Activated CD4-positive, alpha-beta T cell treated with anti-CD3 and anti-CD28 coated beads, Interleukin-2, amount 10 ng/mL, durations not matched to agents 24 days and 14 days (primary cell): ENCODE results near the gene CERS6. TPM values are rescaled to one million over a fixed set of nuclear protein-coding genes. Genes with fewer than 3 reads are reported as not detected.

Experiments
- DNase-seq: peaks from one replicate; pipeline ENCODE4 v3.0.0; 2022
- H3K27ac Mint-ChIP-seq: one replicate; pipeline ENCODE4 v1.8.0; 2022; ENCODE audit warnings: mild to moderate bottlenecking, mixed read lengths
- H3K27me3 Mint-ChIP-seq: one replicate; pipeline ENCODE4 v1.8.0; 2022; ENCODE audit warnings: mixed read lengths
- H3K36me3 Mint-ChIP-seq: one replicate; pipeline ENCODE4 v1.8.0; 2022; ENCODE audit warnings: low read depth, mild to moderate bottlenecking, mixed read lengths
- H3K4me1 Mint-ChIP-seq: one replicate; pipeline ENCODE4 v1.8.0; 2021; ENCODE audit warnings: mixed read lengths
- H3K4me3 Mint-ChIP-seq: one replicate; pipeline ENCODE4 v1.8.0; 2022; ENCODE audit warnings: mild to moderate bottlenecking, moderate library complexity, mixed read lengths
- H3K9me3 Mint-ChIP-seq: one replicate; pipeline ENCODE4 v1.8.0; 2021; ENCODE audit warnings: mixed read lengths
- intact Hi-C: fragments of 100-400 bp; cut with micrococcal nuclease; formaldehyde crosslinking; loops from one replicate; pipeline ENCODE4 v1.15.1; 2023
- total RNA-seq: library from RNA; stranded (reverse); gene quantifications from 2 replicates; pipeline ENCODE4 v1.2.3, GENCODE V29; 2022

CERS6 gene
- total RNA-seq, 1 donor from 2014 or later, result 25.3 TPM

DNA sequence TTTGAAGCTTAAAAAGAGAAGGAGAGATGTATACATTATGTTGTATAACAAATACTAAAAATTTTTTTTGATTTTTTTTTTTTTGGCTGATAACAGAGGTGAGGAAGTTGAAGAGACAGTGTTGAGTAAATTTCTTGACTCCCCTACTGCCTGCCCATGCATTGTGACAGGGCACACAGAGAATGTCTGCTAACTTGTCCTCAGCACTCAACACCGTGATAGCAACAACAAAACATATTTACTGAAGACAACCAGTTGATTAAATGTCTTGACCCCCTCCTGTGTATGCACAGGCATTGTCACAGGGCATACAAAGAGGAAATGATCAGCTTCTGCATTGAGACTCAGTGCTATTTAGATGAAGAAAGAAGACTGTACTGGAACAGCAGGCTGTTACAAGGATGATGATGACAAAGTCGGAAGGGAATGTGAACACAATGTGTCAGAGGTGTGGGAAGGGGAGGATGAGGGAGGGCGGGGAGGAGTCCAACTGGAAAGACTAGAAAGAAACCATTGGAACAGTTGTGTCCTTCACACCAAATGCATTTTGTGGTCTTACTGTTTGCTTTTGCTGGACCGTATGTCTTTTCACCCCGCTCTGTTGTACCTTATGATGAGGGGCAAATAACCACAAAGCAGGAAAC lies 89.5 kb downstream of the CERS6 start:
- Mint-ChIP-seq H3K4me3 (no peak overlapping the region), H3K27me3 (no peaks in the 10 kb centered on the region)
- intact Hi-C loops, result no loop called here

DNA sequence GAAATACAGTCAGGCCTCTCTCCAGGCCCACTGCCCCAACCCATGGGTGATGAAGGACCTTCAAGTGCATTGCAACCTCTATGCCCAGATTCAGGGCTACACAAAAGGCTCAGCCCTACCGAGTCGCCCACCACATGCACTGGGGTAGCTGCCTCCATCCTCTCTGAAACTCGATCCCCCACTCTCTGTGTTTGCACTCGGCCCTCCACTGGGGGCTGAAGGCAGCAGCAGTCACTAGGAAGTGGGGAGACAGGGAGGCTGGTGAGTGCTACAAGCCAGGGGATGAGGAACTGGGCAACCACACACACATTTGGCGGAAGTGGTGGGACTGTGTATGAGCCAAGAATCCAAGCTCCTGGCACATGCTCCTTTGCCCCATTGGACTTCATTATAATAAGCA lies 94.6 kb downstream of the CERS6 start:
- peaks cover 20% of the 10 kb centered on the region for H3K36me3 Mint-ChIP-seq
- intact Hi-C loops, result no loop called here
- peaks cover 4% of the 10 kb centered on the region for H3K4me1 Mint-ChIP-seq
- no peak for DNase-seq
- H3K27me3 Mint-ChIP-seq, result no peaks in the 10 kb centered on the region
- no peak overlapping the region for H3K27ac Mint-ChIP-seq
- no peak overlapping the region for H3K4me3 Mint-ChIP-seq
- H3K9me3 Mint-ChIP-seq, result peaks cover under 1% of the 10 kb centered on the region

More for the DNA sequence above, 89.5 kb downstream of the CERS6 start:
- Mint-ChIP-seq H3K9me3 (peaks cover 18% of the 10 kb centered on the region), H3K4me1 (peaks cover 3% of the 10 kb centered on the region), H3K36me3 (peaks cover 32% of the 10 kb centered on the region), H3K27ac (no peak overlapping the region)
- no peak for DNase-seq

DNA sequence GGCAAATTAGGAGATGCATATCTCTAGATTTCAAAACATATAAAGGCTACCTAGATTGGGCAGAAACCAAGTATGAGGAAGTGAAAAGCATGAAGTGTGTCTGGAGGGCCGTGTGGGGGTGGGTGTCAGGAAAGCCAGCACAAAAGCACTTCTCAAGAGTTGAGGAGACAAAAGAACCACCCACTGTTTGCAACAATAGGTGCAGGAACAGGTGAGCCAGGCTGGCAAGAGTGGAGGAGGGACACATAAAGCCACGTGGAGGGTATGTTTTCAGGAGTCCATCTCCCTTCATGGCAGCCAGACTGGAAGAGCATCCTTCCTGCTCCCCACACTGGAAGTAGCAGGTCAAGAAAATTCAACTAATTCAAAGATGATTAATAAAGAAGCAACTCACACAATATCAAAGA lies 96.4 kb downstream of the CERS6 start:
- H3K4me3 Mint-ChIP-seq, result no peak overlapping the region
- H3K36me3 Mint-ChIP-seq, result peaks cover 18% of the 10 kb centered on the region
- peaks cover 4% of the 10 kb centered on the region for H3K4me1 Mint-ChIP-seq
- no peaks in the 10 kb centered on the region for H3K9me3 Mint-ChIP-seq
- no peak for DNase-seq
- intact Hi-C loops, result no loop called here
- H3K27me3 Mint-ChIP-seq, result no peaks in the 10 kb centered on the region
- H3K27ac Mint-ChIP-seq, result no peak overlapping the region

DNA sequence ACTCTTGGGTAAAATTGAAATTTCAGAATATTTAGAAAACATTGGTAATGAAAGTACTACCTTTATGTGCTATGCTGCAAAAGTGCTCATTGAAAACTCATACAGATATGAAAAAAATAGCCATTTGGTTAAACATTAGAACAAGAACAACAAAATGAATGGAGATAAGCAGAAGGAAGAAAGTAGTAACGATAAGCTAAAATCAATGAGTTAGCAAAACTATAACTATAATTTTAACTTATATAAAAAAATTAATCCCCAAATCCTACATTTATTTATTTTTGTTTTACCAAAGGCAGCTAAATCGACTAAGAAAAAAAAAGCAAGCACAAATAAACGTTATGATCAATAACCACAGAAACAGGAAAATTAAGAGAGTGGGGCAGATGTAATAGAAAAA lies 99.2 kb downstream of the CERS6 start:
- no peaks in the 10 kb centered on the region for H3K9me3 Mint-ChIP-seq
- H3K4me1 Mint-ChIP-seq, result peaks cover 6% of the 10 kb centered on the region
- no peak for DNase-seq
- no peak overlapping the region for H3K27ac Mint-ChIP-seq
- H3K27me3 Mint-ChIP-seq, result no peaks in the 10 kb centered on the region
- H3K4me3 Mint-ChIP-seq, result no peak overlapping the region
- intact Hi-C loops, result no loop called here
- peaks cover 17% of the 10 kb centered on the region for H3K36me3 Mint-ChIP-seq

DNA sequence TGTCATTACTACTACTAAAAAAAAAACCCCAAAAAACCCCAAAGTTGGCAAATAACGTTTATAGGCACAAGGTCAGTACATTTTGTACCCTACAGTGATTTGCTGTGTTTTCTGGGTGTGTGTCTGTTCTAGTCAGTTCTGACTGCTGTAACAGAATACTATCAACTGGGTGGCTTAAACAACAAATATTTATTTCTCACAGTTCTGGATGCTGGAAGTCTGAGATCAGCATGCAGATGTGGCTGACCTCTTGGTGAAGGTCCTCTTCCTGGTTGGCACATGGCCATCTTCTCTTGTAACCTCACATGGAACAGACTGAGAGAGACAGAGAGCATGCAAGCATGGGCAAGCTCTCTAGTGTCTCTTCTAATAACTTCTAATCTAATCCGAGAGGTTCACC lies 103.1 kb downstream of the CERS6 start:
- peaks cover 3% of the 10 kb centered on the region for H3K4me1 Mint-ChIP-seq
- peaks cover 33% of the 10 kb centered on the region for H3K36me3 Mint-ChIP-seq
- no peaks in the 10 kb centered on the region for H3K9me3 Mint-ChIP-seq
- DNase-seq, result no peak
- intact Hi-C loops, result no loop called here
- H3K4me3 Mint-ChIP-seq, result no peak overlapping the region
- no peak overlapping the region for H3K27ac Mint-ChIP-seq
- no peaks in the 10 kb centered on the region for H3K27me3 Mint-ChIP-seq

DNA sequence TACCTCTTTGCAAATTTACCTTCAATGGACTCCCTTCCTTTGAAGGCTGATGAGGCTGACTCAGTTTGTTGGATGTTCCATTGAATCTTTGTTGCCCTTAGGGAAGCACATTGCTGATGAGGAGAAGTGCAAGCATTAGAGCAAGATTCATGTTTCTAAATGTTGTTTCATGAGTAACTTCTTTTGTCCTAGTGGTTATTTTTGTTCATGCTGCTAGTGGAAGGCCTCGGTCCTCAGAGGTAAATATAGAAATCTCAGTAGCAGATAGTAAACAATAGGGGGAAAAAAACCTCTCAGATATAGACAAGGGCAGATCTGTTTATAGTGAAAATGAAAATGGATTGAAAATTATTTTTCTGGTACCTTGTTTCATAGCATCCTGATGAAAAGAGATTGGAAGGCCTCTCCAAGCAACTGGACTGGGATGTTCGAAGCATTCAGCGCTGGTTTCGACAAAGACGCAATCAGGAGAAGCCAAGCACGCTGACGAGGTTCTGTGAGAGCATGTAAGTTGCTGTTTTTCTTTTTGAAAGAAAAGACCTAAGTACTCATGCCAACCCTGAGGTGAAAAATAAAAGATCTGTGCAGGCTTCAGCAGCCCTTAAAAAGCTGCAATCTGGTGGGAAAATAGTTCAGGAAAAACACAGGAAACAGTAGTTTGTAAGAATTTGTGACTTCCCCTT lies 104.9 kb downstream of the CERS6 start:
- H3K4me1 Mint-ChIP-seq, result peaks cover 11% of the 10 kb centered on the region
- no peak overlapping the region for H3K4me3 Mint-ChIP-seq
- no peaks in the 10 kb centered on the region for H3K27me3 Mint-ChIP-seq
- intact Hi-C loops, result no loop called here
- no peak for DNase-seq
- no peak overlapping the region for H3K27ac Mint-ChIP-seq
- peaks cover 33% of the 10 kb centered on the region for H3K36me3 Mint-ChIP-seq
- H3K9me3 Mint-ChIP-seq, result no peaks in the 10 kb centered on the region

DNA sequence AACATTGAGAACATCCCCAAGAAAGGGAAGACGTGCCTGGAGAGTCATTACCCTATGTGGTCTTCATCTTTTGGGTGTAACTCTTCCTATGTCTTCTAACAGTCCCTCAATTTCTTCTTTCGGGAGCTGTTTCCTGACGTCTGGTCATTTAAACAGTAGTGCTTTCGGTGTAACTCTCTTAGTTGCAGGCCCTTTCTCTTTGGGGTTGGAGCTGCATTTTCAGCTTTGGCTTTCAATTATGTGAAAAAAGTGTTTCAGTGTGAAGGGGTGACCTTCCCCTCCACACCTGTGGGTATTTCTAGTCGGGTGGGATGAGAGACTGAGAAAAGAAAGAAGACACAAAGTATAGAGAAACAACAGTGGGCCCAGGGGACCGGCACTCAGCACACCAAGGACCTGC lies 105.9 kb downstream of the CERS6 start:
- Mint-ChIP-seq H3K9me3 (no peaks in the 10 kb centered on the region), H3K4me3 (no peak overlapping the region), H3K27ac (no peak overlapping the region), H3K4me1 (peaks cover 11% of the 10 kb centered on the region), H3K36me3 (peaks cover 36% of the 10 kb centered on the region), H3K27me3 (no peaks in the 10 kb centered on the region)
- intact Hi-C loops, result no loop called here
- no peak for DNase-seq

DNA sequence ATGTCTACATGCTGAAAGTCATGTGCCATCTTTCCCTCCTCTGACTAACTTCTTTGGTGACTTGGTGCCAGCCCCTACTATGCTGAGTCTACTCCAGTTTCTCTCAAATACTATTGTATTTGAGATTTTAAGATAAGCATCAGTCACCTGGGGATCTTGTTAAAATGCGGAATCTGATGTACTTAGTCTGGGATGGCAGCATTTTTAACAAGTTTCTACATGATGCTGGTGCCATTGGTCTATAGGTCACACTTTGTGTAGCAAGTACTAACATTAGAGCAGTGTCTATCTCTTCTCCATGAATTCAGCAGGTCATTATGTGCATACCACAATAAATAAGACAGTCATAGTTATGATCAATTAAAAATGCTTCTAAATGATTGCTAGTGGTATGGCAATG lies 106.9 kb downstream of the CERS6 start:
- H3K9me3 Mint-ChIP-seq, result no peaks in the 10 kb centered on the region
- intact Hi-C loops, result no loop called here
- no peaks in the 10 kb centered on the region for H3K27me3 Mint-ChIP-seq
- H3K27ac Mint-ChIP-seq, result no peak overlapping the region
- H3K4me3 Mint-ChIP-seq, result no peak overlapping the region
- no peak for DNase-seq
- peaks cover 36% of the 10 kb centered on the region for H3K36me3 Mint-ChIP-seq
- peaks cover 11% of the 10 kb centered on the region for H3K4me1 Mint-ChIP-seq

DNA sequence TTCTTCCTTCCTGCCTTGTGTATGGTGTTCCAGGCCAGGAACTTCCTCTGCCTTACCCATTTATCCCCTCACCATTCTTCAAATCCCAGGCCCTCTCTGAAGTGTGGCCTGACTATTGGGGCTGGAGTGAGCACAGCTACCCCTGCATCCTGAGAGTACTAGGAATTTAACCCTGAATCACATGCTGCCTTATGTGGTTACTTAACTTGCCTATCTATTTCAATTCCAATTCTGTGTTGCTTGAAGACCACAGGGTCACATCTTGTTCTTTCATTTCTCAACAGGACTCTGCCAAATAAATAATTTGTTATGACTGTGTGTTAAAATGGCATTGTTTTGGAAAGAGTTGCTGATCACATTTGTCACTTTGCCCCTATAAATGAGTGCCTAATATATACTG lies 108.6 kb downstream of the CERS6 start:
- intact Hi-C loops, result no loop called here
- H3K36me3 Mint-ChIP-seq, result peaks cover 33% of the 10 kb centered on the region
- H3K4me3 Mint-ChIP-seq, result no peak overlapping the region
- peaks cover 12% of the 10 kb centered on the region for H3K4me1 Mint-ChIP-seq
- H3K27me3 Mint-ChIP-seq, result no peaks in the 10 kb centered on the region
- H3K9me3 Mint-ChIP-seq, result no peaks in the 10 kb centered on the region
- H3K27ac Mint-ChIP-seq, result no peak overlapping the region
- no peak for DNase-seq

DNA sequence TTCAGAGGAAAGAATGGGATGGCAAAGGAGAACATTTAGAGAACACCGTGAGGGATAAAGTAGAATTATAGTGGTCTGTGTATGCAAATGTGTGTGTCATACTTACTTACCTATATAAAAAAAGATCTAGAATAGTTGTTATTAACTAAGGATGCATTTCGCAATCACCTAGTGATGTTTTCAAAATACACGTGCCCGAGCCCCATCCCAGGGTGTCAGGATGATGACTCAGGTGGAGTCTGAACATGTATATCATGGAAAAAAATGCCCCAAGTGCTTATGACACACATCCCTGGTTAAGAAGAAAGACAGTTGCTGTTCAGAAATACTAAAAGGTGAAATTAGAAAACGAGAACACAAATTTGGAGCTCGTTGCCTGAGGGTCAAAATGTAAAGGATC lies 109.0 kb downstream of the CERS6 start:
- no peaks in the 10 kb centered on the region for H3K27me3 Mint-ChIP-seq
- H3K36me3 Mint-ChIP-seq, result peaks cover 28% of the 10 kb centered on the region
- intact Hi-C loops, result no loop called here
- H3K9me3 Mint-ChIP-seq, result no peaks in the 10 kb centered on the region
- DNase-seq, result no peak
- peaks cover 12% of the 10 kb centered on the region for H3K4me1 Mint-ChIP-seq
- H3K4me3 Mint-ChIP-seq, result no peak overlapping the region
- H3K27ac Mint-ChIP-seq, result no peak overlapping the region

DNA sequence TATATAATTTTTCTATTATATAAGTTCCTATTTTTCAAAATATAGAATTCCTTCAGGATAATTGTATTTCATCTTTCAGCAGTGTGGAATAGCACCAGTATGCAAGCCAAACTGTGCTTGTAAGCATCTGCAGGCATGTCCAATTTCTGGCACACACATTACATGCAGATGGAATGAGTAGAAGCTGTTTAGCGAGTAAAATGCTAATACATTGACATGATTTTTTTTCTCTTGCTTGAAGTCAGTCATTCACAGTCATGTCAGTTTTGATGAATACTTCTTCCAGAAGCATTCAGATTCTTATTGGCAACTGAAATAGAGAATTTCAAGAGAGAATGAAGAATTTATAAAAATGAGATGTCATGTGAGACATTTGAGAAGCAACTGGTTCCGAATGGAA lies 109.4 kb downstream of the CERS6 start:
- H3K27me3 Mint-ChIP-seq, result no peaks in the 10 kb centered on the region
- no peak overlapping the region for H3K4me3 Mint-ChIP-seq
- H3K9me3 Mint-ChIP-seq, result no peaks in the 10 kb centered on the region
- peaks cover 12% of the 10 kb centered on the region for H3K4me1 Mint-ChIP-seq
- intact Hi-C loops, result no loop called here
- peaks cover 24% of the 10 kb centered on the region for H3K36me3 Mint-ChIP-seq
- no peak overlapping the region for H3K27ac Mint-ChIP-seq
- no peak for DNase-seq

DNA sequence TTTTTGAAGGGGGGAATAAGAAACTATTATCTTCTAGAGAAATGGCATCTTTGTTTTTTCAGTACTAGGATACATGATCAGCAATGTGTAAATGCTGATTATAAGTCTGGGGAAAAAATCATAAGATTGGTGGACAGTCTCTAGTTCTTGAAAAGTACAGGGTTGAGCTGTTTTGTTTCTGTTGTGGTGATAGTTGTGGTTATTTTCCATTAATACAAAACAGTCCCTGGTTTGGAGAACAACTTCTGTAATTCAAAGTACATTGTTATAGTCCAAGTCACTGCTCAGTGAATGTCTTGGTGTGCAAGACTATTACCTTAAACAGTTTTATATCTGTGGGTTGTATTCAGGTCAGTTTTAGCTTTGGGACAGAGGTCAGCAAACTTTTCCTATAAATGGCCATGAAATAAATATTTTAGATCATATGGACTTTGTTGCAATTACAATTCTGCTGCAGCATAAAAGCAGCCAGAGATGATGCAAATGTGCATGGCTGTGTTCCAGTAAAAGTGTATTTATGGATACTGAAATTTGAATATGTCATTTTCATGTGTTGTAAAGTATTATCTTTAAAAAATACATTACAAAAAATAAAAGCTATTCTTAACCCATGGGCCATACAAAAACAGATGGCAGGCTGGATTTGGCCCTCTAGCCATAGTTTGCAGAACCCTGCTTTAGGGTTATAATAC lies 111.0 kb downstream of the CERS6 start:
- Mint-ChIP-seq H3K4me3 (no peak overlapping the region), H3K36me3 (peaks cover 12% of the 10 kb centered on the region), H3K27me3 (no peaks in the 10 kb centered on the region), H3K4me1 (peaks cover 12% of the 10 kb centered on the region), H3K9me3 (no peaks in the 10 kb centered on the region), H3K27ac (no peak overlapping the region)
- DNase-seq, result no peak
- intact Hi-C loops, result no loop called here

DNA sequence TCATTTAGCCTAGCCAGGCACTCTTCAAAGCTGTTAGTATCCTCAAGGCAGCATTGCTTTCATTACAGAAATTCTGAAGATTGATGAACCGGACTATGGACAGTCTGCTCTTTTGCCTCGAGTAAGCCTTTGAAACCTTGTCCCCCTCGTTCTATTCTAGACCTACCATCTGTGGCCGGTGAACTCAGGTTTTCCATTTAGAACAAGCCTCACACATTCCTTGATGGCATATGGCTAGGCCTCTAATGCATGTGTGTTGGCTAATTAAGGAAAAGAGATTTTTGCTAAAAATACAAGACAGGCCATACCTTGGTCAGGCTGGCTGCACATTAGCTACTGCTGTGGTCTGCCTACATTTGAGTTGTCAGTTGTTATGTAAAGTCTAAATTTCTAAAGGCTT lies 111.8 kb downstream of the CERS6 start:
- DNase-seq, result no peak

DNA sequence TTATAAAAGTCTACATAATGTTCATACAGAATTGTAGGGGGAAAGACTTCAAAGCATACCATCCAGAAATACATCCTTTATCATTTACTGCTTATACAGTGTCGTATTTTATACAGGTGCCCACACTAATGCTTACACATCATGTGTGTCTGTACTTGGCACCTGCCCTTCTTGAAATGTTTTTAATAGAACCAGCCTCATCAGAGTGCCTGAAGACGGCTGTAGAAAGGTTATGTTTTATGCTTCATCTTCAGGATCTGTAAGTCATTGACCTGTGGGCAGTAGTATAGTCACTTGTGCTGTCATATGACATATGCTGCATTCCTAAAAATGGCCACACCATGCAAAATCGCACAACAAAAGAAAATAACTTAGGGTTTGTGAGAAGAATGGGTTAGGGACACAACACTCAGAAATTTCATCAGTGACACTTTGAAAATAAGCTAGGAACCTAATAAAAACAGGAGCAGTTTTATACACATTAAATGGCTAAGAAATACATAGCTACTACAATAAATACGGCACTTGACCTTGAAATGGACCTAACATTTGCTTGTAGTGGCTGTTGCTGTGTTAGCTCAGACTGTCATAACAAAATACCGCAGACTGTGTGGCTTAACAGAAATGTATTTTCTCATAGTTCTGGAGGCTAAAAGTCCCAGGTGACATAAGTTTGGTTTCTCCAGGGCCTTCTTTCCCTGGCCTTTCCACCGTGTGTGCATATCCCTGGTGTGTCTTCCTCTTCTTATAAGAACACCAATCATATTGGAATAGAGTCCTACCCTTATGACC lies 112.6 kb downstream of the CERS6 start:
- H3K36me3 Mint-ChIP-seq, result peaks cover 10% of the 10 kb centered on the region
- H3K27ac Mint-ChIP-seq, result no peak overlapping the region
- DNase-seq, result no peak
- intact Hi-C loops, result no loop called here
- peaks cover 15% of the 10 kb centered on the region for H3K4me1 Mint-ChIP-seq
- H3K4me3 Mint-ChIP-seq, result no peak overlapping the region
- no peaks in the 10 kb centered on the region for H3K9me3 Mint-ChIP-seq
- no peaks in the 10 kb centered on the region for H3K27me3 Mint-ChIP-seq

More for the DNA sequence above, 111.8 kb downstream of the CERS6 start:
- Mint-ChIP-seq H3K4me3 (no peak overlapping the region), H3K27ac (no peak overlapping the region), H3K4me1 (peaks cover 15% of the 10 kb centered on the region), H3K36me3 (peaks cover 10% of the 10 kb centered on the region), H3K9me3 (no peaks in the 10 kb centered on the region), H3K27me3 (no peaks in the 10 kb centered on the region)
- intact Hi-C loops, result no loop called here
